H9 (cell line): ENCODE measurements around the gene CLCN6. TPM values are rescaled to one million over a fixed set of nuclear protein-coding genes. Genes with fewer than 3 reads are reported as not detected.
A peak's percentile ranks its signal among the peaks of the same experiment; 100 is the strongest.

ENCODE experiments used
- DNase-seq: peaks from one replicate; pipeline ENCODE4 v3.0.0-alpha.2; 2017
- H2AFZ ChIP-seq: one replicate; pipeline ENCODE4 v1.6.1; 2013; ENCODE audit warnings: mild to moderate bottlenecking, low read length, control low read depth, moderate library complexity
- H2AK5ac ChIP-seq: 2 replicates; pipeline ENCODE4 v1.6.1; 2013; ENCODE audit warnings: low read length, control low read depth, mixed read lengths; ENCODE audit not compliant: insufficient read length
- H2BK120ac ChIP-seq: one replicate; pipeline ENCODE4 v1.6.1; 2013; ENCODE audit warnings: low read depth, mild to moderate bottlenecking, low read length, control low read depth, inconsistent platforms; ENCODE audit not compliant: poor library complexity, severe bottlenecking
- H2BK12ac ChIP-seq: 2 replicates; pipeline ENCODE4 v1.6.1; 2013; ENCODE audit warnings: low read length, control low read depth, mixed read lengths, low read depth; ENCODE audit not compliant: insufficient read length
- H2BK15ac ChIP-seq: 2 replicates; pipeline ENCODE4 v1.6.1; 2013; ENCODE audit warnings: low read depth, low read length, control low read depth
- H2BK20ac ChIP-seq: one replicate; pipeline ENCODE4 v1.6.1; 2013; ENCODE audit warnings: low read depth, mild to moderate bottlenecking, low read length, control low read depth, inconsistent platforms; ENCODE audit not compliant: poor library complexity, severe bottlenecking
- H2BK5ac ChIP-seq: 2 replicates; pipeline ENCODE4 v1.6.1; 2013; ENCODE audit warnings: low read length, control low read depth, mixed read lengths; ENCODE audit not compliant: insufficient read length
- H3K14ac ChIP-seq: 2 replicates; pipeline ENCODE4 v1.6.1; 2013; ENCODE audit warnings: low read length, control low read depth; ENCODE audit not compliant: insufficient read depth
- H3K18ac ChIP-seq: 2 replicates; pipeline ENCODE4 v1.6.1; 2013; ENCODE audit warnings: low read depth, mild to moderate bottlenecking, mixed read lengths, low read length, control low read depth; ENCODE audit not compliant: insufficient read length
- H3K23ac ChIP-seq: 2 replicates; pipeline ENCODE4 v1.6.1; 2013; ENCODE audit warnings: low read length, control low read depth, mixed read lengths, low read depth; ENCODE audit not compliant: insufficient read length
- H3K23me2 ChIP-seq: 2 replicates; pipeline ENCODE4 v1.6.1; 2013; ENCODE audit warnings: low read depth, mild to moderate bottlenecking, mixed read lengths, low read length, control low read depth; ENCODE audit not compliant: insufficient read length, poor library complexity, severe bottlenecking
- H3K27ac ChIP-seq: 2 replicates; pipeline ENCODE4 v1.5.1; 2013; ENCODE audit warnings: low read length, control low read depth, mixed read lengths, low read depth; ENCODE audit not compliant: insufficient read length
- H3K27me3 ChIP-seq: 2 replicates; pipeline ENCODE4 v1.6.1; 2013; ENCODE audit warnings: low read length, control low read depth, inconsistent platforms; ENCODE audit not compliant: insufficient read depth
- H3K4ac ChIP-seq: 2 replicates; pipeline ENCODE4 v1.6.1; 2013; ENCODE audit warnings: low read depth, mild to moderate bottlenecking, control low read depth, inconsistent platforms, low read length, moderate library complexity
- H3K4me1 ChIP-seq: 2 replicates; pipeline ENCODE4 v1.6.1; 2013; ENCODE audit warnings: low read length, control low read depth, inconsistent platforms; ENCODE audit not compliant: insufficient read depth
- H3K4me2 ChIP-seq: 2 replicates; pipeline ENCODE4 v1.6.1; 2013; ENCODE audit warnings: low read length, control low read depth, mixed read lengths; ENCODE audit not compliant: insufficient read length, insufficient read depth
- H3K56ac ChIP-seq: 2 replicates; pipeline ENCODE4 v1.6.1; 2013; ENCODE audit warnings: low read depth, mild to moderate bottlenecking, mixed read lengths, low read length, control low read depth; ENCODE audit not compliant: insufficient read length
- H3K79me1 ChIP-seq: 2 replicates; pipeline ENCODE4 v1.6.1; 2013; ENCODE audit warnings: low read depth, mild to moderate bottlenecking, moderate library complexity, low read length, control low read depth, inconsistent platforms; ENCODE audit not compliant: insufficient read depth, poor library complexity, severe bottlenecking
- H3K79me2 ChIP-seq: 2 replicates; pipeline ENCODE4 v1.6.1; 2013; ENCODE audit warnings: low read length, control low read depth, inconsistent platforms; ENCODE audit not compliant: insufficient read depth
- H3K9ac ChIP-seq: 2 replicates; pipeline ENCODE4 v1.6.1; 2013; ENCODE audit warnings: low read length, control low read depth, mixed read lengths; ENCODE audit not compliant: insufficient read length; ENCODE audit errors: extremely low read depth
- H3K9me3 ChIP-seq: one replicate; pipeline ENCODE4 v1.6.1; 2013; ENCODE audit warnings: low read depth, low read length, inconsistent platforms; ENCODE audit not compliant: control insufficient read depth
- H3T11ph ChIP-seq: one replicate; pipeline ENCODE4 v1.6.1; 2013; ENCODE audit warnings: mild to moderate bottlenecking, low read length, control low read depth, inconsistent platforms
- H4K20me1 ChIP-seq: one replicate; pipeline ENCODE4 v1.6.1; 2013; ENCODE audit not compliant: control insufficient read depth, insufficient read length, insufficient read depth
- H4K5ac ChIP-seq: 2 replicates; pipeline ENCODE4 v1.6.1; 2013; ENCODE audit warnings: low read depth, mild to moderate bottlenecking, mixed read lengths, low read length, control low read depth; ENCODE audit not compliant: insufficient read length
- H4K8ac ChIP-seq: replicated peaks from 2 replicates; pipeline ENCODE4 v1.6.1; 2013; ENCODE audit warnings: low read length, control low read depth, mixed read lengths, low read depth; ENCODE audit not compliant: insufficient read length
- H4K91ac ChIP-seq: 2 replicates; pipeline ENCODE4 v1.6.1; 2013; ENCODE audit warnings: low read depth, mild to moderate bottlenecking, moderate library complexity, mixed read lengths, low read length, control low read depth; ENCODE audit not compliant: insufficient read length
- H3K27ac Mint-ChIP-seq, 3 experiments: 2 replicates in 2 of 3; 3 replicates in 1 of 3; pipeline ENCODE4 v1.8.0; 2020 to 2021; ENCODE audit warnings: mixed read lengths in 3 of 3, mild to moderate bottlenecking in 1 of 3, moderate library complexity in 1 of 3
- H3K27me3 Mint-ChIP-seq: 2 replicates; pipeline ENCODE4 v1.8.0; 2021; ENCODE audit warnings: low read depth, mild to moderate bottlenecking, moderate library complexity, mixed read lengths
- H3K36me3 Mint-ChIP-seq, 3 experiments: 2 replicates in 2 of 3; 3 replicates in 1 of 3; pipeline ENCODE4 v1.8.0; 2020 to 2021; ENCODE audit warnings: low read depth in 3 of 3, mixed read lengths in 3 of 3; ENCODE audit not compliant: insufficient read depth in 1 of 3
- H3K4me1 Mint-ChIP-seq, 2 experiments: 2 replicates each; pipeline ENCODE4 v1.8.0; 2020; ENCODE audit warnings: mixed read lengths in 2 of 2
- H3K4me3 Mint-ChIP-seq, 2 experiments: 2 replicates in 1 of 2; 3 replicates in 1 of 2; pipeline ENCODE4 v1.8.0; 2020 to 2021; ENCODE audit warnings: mild to moderate bottlenecking in 2 of 2, mixed read lengths in 2 of 2, moderate library complexity in 1 of 2
- H3K9me3 Mint-ChIP-seq, 2 experiments: 2 replicates in 1 of 2; 3 replicates in 1 of 2; pipeline ENCODE4 v1.8.0; 2020; ENCODE audit warnings: mild to moderate bottlenecking in 2 of 2, mixed read lengths in 2 of 2, moderate library complexity in 1 of 2
- WGBS: extraction: QIAGEN DNeasy Blood & Tissue Kit; methylation state at CpG from one replicate; pipeline ENCODE4 v1.1.7; 2013; ENCODE audit warnings: missing lambda C conversion rate, low lambda C conversion rate, mixed read lengths; ENCODE audit not compliant: insufficient read length; ENCODE audit errors: extremely low coverage; 5-methylcytosine and 5-hydroxymethylcytosine counted together
- total RNA-seq: library from RNA; stranded (reverse); gene quantifications from 2 replicates; pipeline ENCODE4 v1.2.1, GENCODE V29; 2021
- TF ChIP-seq, protein P1 (sequence below): fragments of 200-600 bp; sonication (generic); conservative IDR thresholded peaks from 3 replicates; pipeline ENCODE4 v1.8.0; 2021; ENCODE audit warnings: antibody characterized with exemption, mild to moderate bottlenecking

The CLCN6 gene
- total RNA-seq, 1 experiment from 2014 or later = 20.5 TPM

DNA sequence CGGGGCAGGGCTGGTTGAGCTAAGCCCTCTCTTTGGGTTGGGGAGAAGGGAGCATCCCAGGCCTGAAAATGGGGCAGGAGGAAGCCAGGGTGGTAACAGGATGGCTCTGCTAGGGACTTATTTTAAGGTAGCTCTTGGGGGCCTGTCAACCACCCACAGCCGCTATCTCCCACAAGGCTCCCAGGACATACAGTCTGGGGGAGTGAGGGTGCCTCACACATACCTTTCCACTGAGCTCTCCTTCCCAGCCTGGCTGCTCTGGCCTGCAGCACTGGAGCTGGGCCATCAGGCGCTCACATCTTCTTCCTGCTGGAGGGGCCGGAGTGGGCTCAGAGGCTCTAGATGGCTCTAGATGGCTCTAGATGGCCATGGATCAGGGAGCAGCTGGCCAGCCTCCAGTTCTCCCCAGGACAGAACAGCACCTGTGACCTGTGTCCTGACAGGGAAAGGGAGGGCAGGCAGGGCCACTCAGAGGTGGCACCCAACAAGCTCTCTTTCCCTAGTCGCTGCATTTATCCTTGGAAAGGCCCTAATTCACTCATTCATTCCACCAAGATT, 63.7 kb downstream of the CLCN6 start:
- Histone ChIP-seq H2AK5ac (no peak overlapping the region), H4K20me1 (no peaks in the 10 kb centered on the region), H4K8ac (no peak overlapping the region), H3T11ph (no peak overlapping the region), H3K9me3 (no peaks in the 10 kb centered on the region), H2BK120ac (no peak overlapping the region), H3K14ac (no peak overlapping the region; the same call in 1 of the 2 replicates), H3K23me2 (no peaks in the 10 kb centered on the region), H3K23ac (no peak overlapping the region), H3K27me3 (no peaks in the 10 kb centered on the region), H2AFZ (no peak overlapping the region), H4K5ac (no peak overlapping the region), H2BK12ac (no peak overlapping the region), H3K56ac (no peak overlapping the region), H3K18ac (no peak overlapping the region), H3K4ac (no peak overlapping the region), H2BK20ac (no peak overlapping the region), H3K9ac (no peak overlapping the region), H3K4me2 (no peak overlapping the region), H2BK5ac (no peak overlapping the region), H3K4me1 (no peaks in the 10 kb centered on the region), H3K79me1 (no peaks in the 10 kb centered on the region), H2BK15ac (no peak overlapping the region), H3K79me2 (no peaks in the 10 kb centered on the region), H3K27ac (no peak overlapping the region), H4K91ac (no peak overlapping the region)
- TF ChIP-seq, protein P1, sequence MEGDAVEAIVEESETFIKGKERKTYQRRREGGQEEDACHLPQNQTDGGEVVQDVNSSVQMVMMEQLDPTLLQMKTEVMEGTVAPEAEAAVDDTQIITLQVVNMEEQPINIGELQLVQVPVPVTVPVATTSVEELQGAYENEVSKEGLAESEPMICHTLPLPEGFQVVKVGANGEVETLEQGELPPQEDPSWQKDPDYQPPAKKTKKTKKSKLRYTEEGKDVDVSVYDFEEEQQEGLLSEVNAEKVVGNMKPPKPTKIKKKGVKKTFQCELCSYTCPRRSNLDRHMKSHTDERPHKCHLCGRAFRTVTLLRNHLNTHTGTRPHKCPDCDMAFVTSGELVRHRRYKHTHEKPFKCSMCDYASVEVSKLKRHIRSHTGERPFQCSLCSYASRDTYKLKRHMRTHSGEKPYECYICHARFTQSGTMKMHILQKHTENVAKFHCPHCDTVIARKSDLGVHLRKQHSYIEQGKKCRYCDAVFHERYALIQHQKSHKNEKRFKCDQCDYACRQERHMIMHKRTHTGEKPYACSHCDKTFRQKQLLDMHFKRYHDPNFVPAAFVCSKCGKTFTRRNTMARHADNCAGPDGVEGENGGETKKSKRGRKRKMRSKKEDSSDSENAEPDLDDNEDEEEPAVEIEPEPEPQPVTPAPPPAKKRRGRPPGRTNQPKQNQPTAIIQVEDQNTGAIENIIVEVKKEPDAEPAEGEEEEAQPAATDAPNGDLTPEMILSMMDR = no peak
- Mint-ChIP-seq H3K36me3 (no peaks in the 10 kb centered on the region; a peak in 1 of 7 replicates), H3K9me3 (no peaks in the 10 kb centered on the region), H3K27ac (peak overlapping the region in 1 of 3 experiments; percentile 17; a peak in 1 of 7 replicates), H3K4me1 (no peaks in the 10 kb centered on the region), H3K27me3 (no peaks in the 10 kb centered on the region), H3K4me3 (no peak overlapping the region)
- no CpG with 5 or more reads among the region's 5 CpGs for WGBS
- no peak for DNase-seq
